ENCODE measurements around the gene MAK. TPM values are rescaled to one million over a fixed set of nuclear protein-coding genes. Genes with fewer than 3 reads are reported as not detected.

The MAK gene
- polyA plus RNA-seq, 1 donor (not counting 4 experiments of a cell fraction or from before 2014, with no cell fraction given) = not detected

DNA sequence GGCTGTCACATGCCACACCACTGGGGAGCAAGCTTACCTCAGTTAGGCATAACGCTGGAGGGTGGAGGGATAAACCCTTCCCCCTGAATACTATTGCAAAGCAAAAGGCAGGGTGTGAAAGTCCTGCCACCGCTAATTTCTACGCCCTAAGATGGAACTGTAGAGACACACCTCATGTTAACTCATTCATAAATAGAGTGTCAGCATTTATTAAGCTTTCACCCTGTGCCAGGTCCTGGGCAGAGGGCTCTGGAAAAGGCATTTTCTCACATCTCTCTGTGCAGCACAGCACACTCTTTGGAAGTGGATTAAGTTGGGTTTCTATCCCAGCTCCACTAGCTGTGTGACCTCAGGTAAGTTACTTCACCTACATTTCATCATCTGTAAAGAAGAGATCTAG, 68.9 kb downstream of the MAK start:
- H3K9me1 ChIP-seq (ENCODE audit: control insufficient read depth, extremely low read depth, insufficient read depth, low read length) = no peaks in the 10 kb centered on the region
- FAIRE-seq = no peak
- dilution Hi-C loops (cut with MboI; ENCODE audit: extremely low pct_ligation_motif_present, low sequenced_read_pairs) = no loop called here

DNA sequence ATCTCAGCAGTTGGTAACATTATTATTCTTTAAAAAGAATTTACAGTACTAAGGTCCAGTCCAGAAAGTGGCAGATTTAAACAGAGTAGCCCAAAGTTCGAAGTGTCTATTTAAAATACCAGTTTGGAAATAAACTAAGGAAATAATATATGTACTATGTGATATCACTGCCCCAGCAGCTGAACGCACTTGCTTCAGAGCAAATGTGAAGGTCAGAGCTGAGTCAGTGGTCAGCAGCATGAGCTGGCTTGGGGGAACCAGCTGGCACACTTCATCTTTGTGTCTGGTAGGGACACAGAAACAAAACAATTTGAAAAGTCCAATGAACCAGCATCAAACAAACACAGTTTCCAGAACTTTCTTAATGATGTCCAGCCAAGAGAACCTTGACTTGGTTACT, 75.3 kb downstream of the MAK start:
- Histone ChIP-seq H3K4me3 (ENCODE audit: control insufficient read depth in 2 of 3, extremely low read depth in 1 of 3, insufficient read depth in 2 of 3, low read depth in 1 of 3, low read length in 3 of 3) (no peak overlapping the region), H3K9me1 (ENCODE audit: control insufficient read depth, extremely low read depth, insufficient read depth, low read length) (no peaks in the 10 kb centered on the region), H3K4me2 (ENCODE audit: control insufficient read depth, extremely low read depth, insufficient read depth, low read depth, low read length) (no peak overlapping the region), H2AFZ (ENCODE audit: control insufficient read depth, low read length) (no peak overlapping the region), H3K9me3 (ENCODE audit: control insufficient read depth, low read depth, low read length) (no peaks in the 10 kb centered on the region), H3K36me3 (ENCODE audit: control insufficient read depth in 2 of 2, extremely low read depth in 1 of 2, insufficient read depth in 2 of 2, low read length in 2 of 2) (no peaks in the 10 kb centered on the region), H4K20me1 (ENCODE audit: control insufficient read depth, extremely low read depth, insufficient read depth, low read length) (no peaks in the 10 kb centered on the region), H3K27me3 (ENCODE audit: control insufficient read depth, extremely low read depth, insufficient read depth, low read length) (no peaks in the 10 kb centered on the region), H3K9ac (ENCODE audit: control insufficient read depth, extremely low read depth, insufficient read depth, low read length) (no peak overlapping the region), H3K4me1 (ENCODE audit: control insufficient read depth, extremely low read depth, insufficient read depth, low read length) (peaks cover 24% of the 10 kb centered on the region), H3K79me2 (ENCODE audit: control insufficient read depth, insufficient read depth, low read length) (no peaks in the 10 kb centered on the region), H3K27ac (ENCODE audit: control insufficient read depth, insufficient read depth, low read length) (no peak overlapping the region)
- dilution Hi-C loops (cut with MboI; ENCODE audit: extremely low pct_ligation_motif_present, low sequenced_read_pairs) = no loop called here
- DNase-seq (ENCODE audit: low read depth, low spot score) (no peak), FAIRE-seq (no peak)
- TF ChIP-seq EZH2 (IDR thresholded peaks at IDR 0.05; ENCODE audit: low read length) = no peak
- TF ChIP-seq, protein P1, sequence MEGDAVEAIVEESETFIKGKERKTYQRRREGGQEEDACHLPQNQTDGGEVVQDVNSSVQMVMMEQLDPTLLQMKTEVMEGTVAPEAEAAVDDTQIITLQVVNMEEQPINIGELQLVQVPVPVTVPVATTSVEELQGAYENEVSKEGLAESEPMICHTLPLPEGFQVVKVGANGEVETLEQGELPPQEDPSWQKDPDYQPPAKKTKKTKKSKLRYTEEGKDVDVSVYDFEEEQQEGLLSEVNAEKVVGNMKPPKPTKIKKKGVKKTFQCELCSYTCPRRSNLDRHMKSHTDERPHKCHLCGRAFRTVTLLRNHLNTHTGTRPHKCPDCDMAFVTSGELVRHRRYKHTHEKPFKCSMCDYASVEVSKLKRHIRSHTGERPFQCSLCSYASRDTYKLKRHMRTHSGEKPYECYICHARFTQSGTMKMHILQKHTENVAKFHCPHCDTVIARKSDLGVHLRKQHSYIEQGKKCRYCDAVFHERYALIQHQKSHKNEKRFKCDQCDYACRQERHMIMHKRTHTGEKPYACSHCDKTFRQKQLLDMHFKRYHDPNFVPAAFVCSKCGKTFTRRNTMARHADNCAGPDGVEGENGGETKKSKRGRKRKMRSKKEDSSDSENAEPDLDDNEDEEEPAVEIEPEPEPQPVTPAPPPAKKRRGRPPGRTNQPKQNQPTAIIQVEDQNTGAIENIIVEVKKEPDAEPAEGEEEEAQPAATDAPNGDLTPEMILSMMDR (optimal IDR thresholded peaks at IDR 0.05 in 1 of 3, IDR thresholded peaks at IDR 0.05 in 1 of 3, conservative IDR thresholded peaks at IDR 0.05 in 1 of 3; ENCODE audit: extremely low read depth in 1 of 3, insufficient read depth in 2 of 3, low read length in 3 of 3) = no peak

More for the DNA sequence above, 68.9 kb downstream of the MAK start:
- Histone ChIP-seq H3K79me2 (ENCODE audit: control insufficient read depth, insufficient read depth, low read length) (no peaks in the 10 kb centered on the region), H3K4me3 (ENCODE audit: control insufficient read depth in 2 of 3, extremely low read depth in 1 of 3, insufficient read depth in 2 of 3, low read depth in 1 of 3, low read length in 3 of 3) (no peak overlapping the region), H3K4me2 (ENCODE audit: control insufficient read depth, extremely low read depth, insufficient read depth, low read depth, low read length) (no peak overlapping the region), H3K9me3 (ENCODE audit: control insufficient read depth, low read depth, low read length) (no peaks in the 10 kb centered on the region), H3K9ac (ENCODE audit: control insufficient read depth, extremely low read depth, insufficient read depth, low read length) (no peak overlapping the region), H3K4me1 (ENCODE audit: control insufficient read depth, extremely low read depth, insufficient read depth, low read length) (no peaks in the 10 kb centered on the region), H3K36me3 (ENCODE audit: control insufficient read depth in 2 of 2, extremely low read depth in 1 of 2, insufficient read depth in 2 of 2, low read length in 2 of 2) (peaks cover 2 to 3% of the 10 kb centered on the region in 2 experiments), H4K20me1 (ENCODE audit: control insufficient read depth, extremely low read depth, insufficient read depth, low read length) (no peaks in the 10 kb centered on the region), H3K27ac (ENCODE audit: control insufficient read depth, insufficient read depth, low read length) (no peak overlapping the region), H3K27me3 (ENCODE audit: control insufficient read depth, extremely low read depth, insufficient read depth, low read length) (no peaks in the 10 kb centered on the region), H2AFZ (ENCODE audit: control insufficient read depth, low read length) (no peak overlapping the region)
- TF ChIP-seq EZH2 (IDR thresholded peaks at IDR 0.05; ENCODE audit: low read length) = no peak
- TF ChIP-seq, protein P1 (optimal IDR thresholded peaks at IDR 0.05 in 1 of 3, IDR thresholded peaks at IDR 0.05 in 1 of 3, conservative IDR thresholded peaks at IDR 0.05 in 1 of 3; ENCODE audit: extremely low read depth in 1 of 3, insufficient read depth in 2 of 3, low read length in 3 of 3) = no peak
- DNase-seq (ENCODE audit: low read depth, low spot score) = no peak
